H1 (cell line): Measurements from ENCODE around the gene PTMS. TPM values are rescaled to one million over a fixed set of nuclear protein-coding genes. Genes with fewer than 3 reads are reported as not detected.

ENCODE experiments used
- CTCF ChIA-PET: fragments of 300-600 bp; sonication (Branson Sonifier 250); formaldehyde crosslinking; loops from one replicate; lab custom pipeline; 2021; ENCODE audit not compliant: partially characterized antibody; lab: Charles Lee
- POLR2A ChIA-PET: fragments of 300-600 bp; sonication (Branson Sonifier 250); formaldehyde crosslinking; loops from one replicate; lab custom pipeline; 2021; ENCODE audit warnings: inconsistent platforms; ENCODE audit not compliant: partially characterized antibody; lab: Charles Lee
- DNase-seq, 2 experiments: peaks; one replicate each; pipeline versions ENCODE4 v3.0.0 to v3.0.0-alpha.2; 2010 to 2022; ENCODE audit warnings: low spot score in 2 of 2, low read depth in 1 of 2, mixed read lengths in 1 of 2
- FAIRE-seq: peaks from 2 replicates; lab custom pipeline; 2011; peaks lifted over from hg19 to GRCh38; lab: Jason Lieb, UNC
- H2AFZ ChIP-seq: 2 replicates; pipeline ENCODE4 v1.8.1; 2012; ENCODE audit warnings: low read length, inconsistent platforms
- H2AK5ac ChIP-seq: 2 replicates; pipeline ENCODE4 v1.6.1; 2013; ENCODE audit warnings: low read depth, low read length
- H2BK120ac ChIP-seq: replicated peaks from 2 replicates; pipeline ENCODE3; 2013; ENCODE audit warnings: low read depth, low read length, inconsistent platforms
- H2BK12ac ChIP-seq: 2 replicates; pipeline ENCODE4 v1.6.1; 2013; ENCODE audit warnings: low read depth, low read length
- H2BK15ac ChIP-seq: 2 replicates; pipeline ENCODE4 v1.6.1; 2013; ENCODE audit warnings: low read length
- H2BK20ac ChIP-seq: 2 replicates; pipeline ENCODE4 v1.6.1; 2013; ENCODE audit warnings: low read length
- H2BK5ac ChIP-seq: 2 replicates; pipeline ENCODE4 v1.6.1; 2013; ENCODE audit warnings: low read depth, low read length
- H3K14ac ChIP-seq: 2 replicates; pipeline ENCODE4 v1.6.1; 2013; ENCODE audit warnings: inconsistent platforms; ENCODE audit not compliant: insufficient read length
- H3K18ac ChIP-seq: 2 replicates; pipeline ENCODE4 v1.6.1; 2013; ENCODE audit warnings: low read length; ENCODE audit errors: extremely low read depth
- H3K23ac ChIP-seq: 2 replicates; pipeline ENCODE4 v1.6.1; 2013; ENCODE audit warnings: inconsistent platforms; ENCODE audit not compliant: insufficient read length
- H3K23me2 ChIP-seq: 2 replicates; pipeline ENCODE4 v1.6.1; 2013; ENCODE audit warnings: low read depth, low read length
- H3K27ac ChIP-seq: 2 replicates; pipeline ENCODE4 v1.6.1; 2011; ENCODE audit warnings: low read depth, low read length, inconsistent platforms
- H3K27me3 ChIP-seq, 4 experiments: replicated peaks in 1 of 4; 1 replicate in 1 of 4; 2 replicates in 3 of 4; pipeline versions ENCODE4 v1.6.1 to v1.8.1; 2011 to 2013; ENCODE audit warnings: low read length in 3 of 4, mild to moderate bottlenecking in 3 of 4, inconsistent platforms in 2 of 4, mixed read lengths in 2 of 4, moderate library complexity in 1 of 4; ENCODE audit not compliant: control insufficient read depth in 3 of 4, insufficient read depth in 3 of 4; ENCODE audit errors: extremely low read depth in 1 of 4
- H3K36me3 ChIP-seq, 4 experiments: 2 replicates each; pipeline versions ENCODE4 v1.6.1 to v1.8.1; 2011 to 2013; ENCODE audit warnings: mild to moderate bottlenecking in 4 of 4, low read length in 3 of 4, moderate library complexity in 2 of 4, control low read depth in 1 of 4, inconsistent platforms in 1 of 4; ENCODE audit not compliant: insufficient read depth in 4 of 4, control insufficient read depth in 2 of 4
- H3K4ac ChIP-seq: replicated peaks from 2 replicates; pipeline ENCODE3; 2013; ENCODE audit warnings: low read length, low read depth, mixed read lengths, inconsistent platforms; ENCODE audit not compliant: insufficient read length
- H3K4me1 ChIP-seq, 4 experiments: replicated peaks in 1 of 4; 1 replicate in 1 of 4; 2 replicates in 3 of 4; pipeline versions ENCODE4 v1.6.1 to v1.8.1; 2011 to 2013; ENCODE audit warnings: low read length in 3 of 4, inconsistent platforms in 2 of 4, mixed read lengths in 1 of 4; ENCODE audit not compliant: insufficient read depth in 4 of 4, control insufficient read depth in 3 of 4
- H3K4me2 ChIP-seq, 2 experiments: 2 replicates each; pipeline versions ENCODE4 v1.6.1 to v1.8.1; 2011 to 2013; ENCODE audit warnings: low read depth in 2 of 2, low read length in 2 of 2, control low read depth in 1 of 2, inconsistent platforms in 1 of 2, mild to moderate bottlenecking in 1 of 2; ENCODE audit not compliant: insufficient read depth in 1 of 2
- H3K4me3 ChIP-seq, 4 experiments: fragments of 200-600, 300-600 bp in 1 of 4; sonication (generic), shearing (Covaris generic), sonication (Bioruptor Twin) in 1 of 4; 2 replicates each; pipeline versions ENCODE4 v1.5.1 to v1.8.1; 2011 to 2016; ENCODE audit warnings: low read length in 4 of 4, low read depth in 3 of 4, control low read depth in 2 of 4, inconsistent platforms in 2 of 4, mild to moderate bottlenecking in 2 of 4, mixed read lengths in 1 of 4, moderate library complexity in 1 of 4; ENCODE audit not compliant: insufficient read depth in 2 of 4; ENCODE audit errors: extremely low read depth in 1 of 4
- H3K56ac ChIP-seq: replicated peaks from 2 replicates; pipeline ENCODE3; 2013; ENCODE audit warnings: low read depth, mild to moderate bottlenecking, mixed read lengths, low read length, inconsistent platforms; ENCODE audit not compliant: insufficient read length
- H3K79me1 ChIP-seq: 2 replicates; pipeline ENCODE4 v1.6.1; 2013; ENCODE audit warnings: low read depth, low read length, control low read depth
- H3K79me2 ChIP-seq, 2 experiments: 2 replicates each; pipeline versions ENCODE4 v1.6.1 to v1.8.1; 2012 to 2013; ENCODE audit warnings: low read length in 2 of 2, mild to moderate bottlenecking in 2 of 2, inconsistent platforms in 1 of 2; ENCODE audit not compliant: insufficient read depth in 2 of 2, control insufficient read depth in 1 of 2
- H3K9ac ChIP-seq, 4 experiments: replicated peaks in 1 of 4; 1 replicate in 1 of 4; 2 replicates in 3 of 4; pipeline versions ENCODE4 v1.6.1 to v1.8.1; 2011 to 2013; ENCODE audit warnings: low read depth in 3 of 4, low read length in 3 of 4, control low read depth in 2 of 4, mild to moderate bottlenecking in 2 of 4, moderate library complexity in 2 of 4, inconsistent platforms in 1 of 4; ENCODE audit errors: extremely low read depth in 1 of 4
- H3K9me3 ChIP-seq, 2 experiments: 2 replicates each; pipeline versions ENCODE4 v1.6.1 to v1.8.1; 2012 to 2013; ENCODE audit warnings: mild to moderate bottlenecking in 2 of 2, moderate library complexity in 2 of 2, control low read depth in 1 of 2, inconsistent platforms in 1 of 2, low read depth in 1 of 2, low read length in 1 of 2, mixed read lengths in 1 of 2; ENCODE audit not compliant: insufficient read depth in 2 of 2
- H4K20me1 ChIP-seq, 2 experiments: replicated peaks in 1 of 2; 2 replicates each; pipeline versions ENCODE3 to v1.8.1; 2011 to 2013; ENCODE audit warnings: inconsistent platforms in 2 of 2, low read length in 2 of 2, mild to moderate bottlenecking in 1 of 2; ENCODE audit not compliant: insufficient read depth in 2 of 2, control insufficient read depth in 1 of 2
- H4K5ac ChIP-seq: 2 replicates; pipeline ENCODE4 v1.6.1; 2013; ENCODE audit warnings: low read length, low read depth, mixed read lengths, inconsistent platforms; ENCODE audit not compliant: insufficient read length
- H4K8ac ChIP-seq: 2 replicates; pipeline ENCODE4 v1.8.0; 2013; ENCODE audit warnings: mild to moderate bottlenecking, moderate library complexity, low read length, inconsistent platforms; ENCODE audit not compliant: insufficient read depth; ENCODE audit errors: extremely low read depth
- H4K91ac ChIP-seq: replicated peaks from 2 replicates; pipeline ENCODE3; 2013; ENCODE audit warnings: low read length, mixed read lengths, inconsistent platforms; ENCODE audit not compliant: insufficient read length
- JUN ChIP-seq: IDR thresholded peaks from 2 replicates; pipeline ENCODE4 v1.6.1; 2011; ENCODE audit warnings: low read depth, mild to moderate bottlenecking, improper control_type of control experiment, low read length
- NRF1 ChIP-seq: IDR thresholded peaks from 2 replicates; pipeline ENCODE4 v1.6.1; 2011; ENCODE audit warnings: mild to moderate bottlenecking, low read depth, low read length, improper control_type of control experiment
- RBBP5 ChIP-seq: IDR thresholded peaks from 2 replicates; pipeline ENCODE4 v1.7.1; 2012; ENCODE audit warnings: low read depth, mild to moderate bottlenecking, inconsistent platforms, low read length, moderate library complexity, borderline replicate concordance
- SIN3A ChIP-seq, 2 experiments: IDR thresholded peaks in 1 of 2; conservative IDR thresholded peaks in 1 of 2; 2 replicates each; pipeline ENCODE4 v1.6.1; 2011 to 2012; ENCODE audit warnings: low read length in 2 of 2, improper control_type of control experiment in 1 of 2, low read depth in 1 of 2, mild to moderate bottlenecking in 1 of 2
- SIRT6 ChIP-seq: IDR thresholded peaks from one replicate; pipeline ENCODE4 v1.7.1; 2012; ENCODE audit warnings: low read length, inconsistent platforms
- SUZ12 ChIP-seq: fragments of 200-600 bp; sonication (generic); IDR thresholded peaks from 2 replicates; pipeline ENCODE4 v1.6.1; 2012; ENCODE audit warnings: mild to moderate bottlenecking, inconsistent platforms, low read length, moderate library complexity, mixed read lengths
- TAF7 ChIP-seq: optimal IDR thresholded peaks from 2 replicates; pipeline ENCODE3; 2011; ENCODE audit warnings: low read depth, mild to moderate bottlenecking, inconsistent platforms, low read length, moderate library complexity, borderline replicate concordance
- WGBS, 2 experiments: shearing (Covaris generic) in 1 of 2; methylation state at CpG; one replicate each; pipeline versions ENCODE4 v1.1.6 to v1.1.7; 2013 to 2015; ENCODE audit warnings: low lambda C conversion rate in 2 of 2, mixed read lengths in 2 of 2, inconsistent platforms in 1 of 2, low coverage in 1 of 2, missing lambda C conversion rate in 1 of 2; ENCODE audit not compliant: insufficient replicate concordance in 2 of 2, insufficient coverage in 1 of 2, insufficient read length in 1 of 2; ENCODE audit errors: extremely low coverage in 1 of 2, missing lambda C conversion rate in 1 of 2; 5-methylcytosine and 5-hydroxymethylcytosine counted together
- polyA plus RNA-seq, 7 experiments: library from polyadenylated mRNA; depleted of rRNA in 3 of 7; stranded (reverse) in 5 of 7; unstranded in 2 of 7; fragments of >200 nt in 5 of 7; fragments of 200-250 nt in 2 of 7; gene quantifications; 1 replicate in 5 of 7; 2 replicates in 1 of 7; 4 replicates in 1 of 7; pipeline versions ENCODE4 v1.2.1 to v1.2.3, GENCODE V29; 2011 to 2013; ENCODE audit warnings: missing spikeins in 2 of 7, mixed read lengths in 2 of 7
- total RNA-seq: library from RNA; stranded (reverse); fragmentation: NEBNext Ultra II Directional; extraction: Animal tissue kit (Norgen Biotek cat#: 25700); gene quantifications from 2 replicates; pipeline ENCODE4 v1.2.1, GENCODE V29; 2021
- TF ChIP-seq, protein P1 (sequence below): IDR thresholded peaks from 2 replicates; pipeline ENCODE4 v1.6.1; 2011; ENCODE audit warnings: low read depth, mild to moderate bottlenecking, low read length; ENCODE audit not compliant: insufficient read depth

Gene PTMS
- total and polyA plus RNA-seq, 2 of the 8 experiments (the other 6 are each of a cell fraction or from before 2014, with no cell fraction given), result 444 to 553 TPM

DNA sequence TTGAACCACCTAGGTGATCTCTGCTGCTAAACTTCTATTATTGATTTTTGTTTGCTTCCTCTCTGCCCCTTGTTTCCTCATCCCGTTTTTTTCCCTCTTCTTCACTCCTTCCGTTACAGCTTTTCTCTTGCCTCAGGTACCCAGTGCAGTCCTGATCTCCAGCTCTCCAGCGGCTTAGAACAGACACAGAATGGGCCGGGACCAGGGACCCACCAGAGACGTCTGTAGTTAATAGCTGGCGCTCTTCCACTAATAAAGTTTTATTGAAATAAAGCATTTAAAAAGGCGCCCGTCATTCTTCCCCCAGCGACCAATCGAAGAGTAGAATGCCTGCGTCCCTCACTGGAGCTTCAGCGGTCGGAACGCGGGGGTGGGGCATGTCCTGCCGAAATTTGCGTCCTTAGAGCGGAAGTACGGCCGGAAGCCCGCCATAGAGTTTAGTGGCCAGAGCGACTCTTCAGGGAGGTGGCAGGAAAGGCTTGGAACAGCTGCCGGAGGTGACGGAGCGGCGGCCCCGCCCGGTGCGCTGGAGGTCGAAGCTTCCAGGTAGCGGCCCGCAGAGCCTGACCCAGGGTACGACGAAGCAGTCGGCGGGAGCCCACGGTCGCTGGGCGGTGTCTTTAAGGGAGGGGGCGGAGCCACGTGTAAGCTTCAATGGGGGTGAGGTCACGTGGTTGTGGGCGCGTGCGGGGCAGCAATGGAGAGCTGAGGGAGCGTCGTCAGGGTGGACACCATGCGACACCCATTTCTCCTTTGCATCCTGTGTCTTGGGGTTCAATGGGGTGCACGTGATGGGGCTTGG lies 42.4 kb upstream of the PTMS start, which contains the start of gene COPS7A:
TSS of gene COPS7A (plus strand) at position 440 of the 802 bp plus-strand sequence. CDS start 611 bp downstream, outside the sequence.
- Histone ChIP-seq H3K36me3 (peaks cover 0 to 7% (median 6%) of the 10 kb centered on the region in 4 experiments; a peak in 5 of 8 replicates), H3K4me1 (peaks cover 0 to 2% (median under 1%) of the 10 kb centered on the region in 4 experiments; a peak in 3 of 7 replicates), H3K9ac (peak within 1 kb of the TSS; percentile 8 to 94 (median 74)), H3K27ac (no peak within 1 kb of the TSS; the same call in 1 of the 2 replicates), H3K4ac (peak within 1 kb of the TSS; percentile 91), H2BK20ac (no peak within 1 kb of the TSS), H3K9me3 (no peaks in the 10 kb centered on the region), H3K27me3 (no peaks in the 10 kb centered on the region; a peak in 2 of 7 replicates), H2AK5ac (no peak within 1 kb of the TSS), H3K4me2 (peak within 1 kb of the TSS; percentile 79 to 97), H3K14ac (no peak within 1 kb of the TSS), H3K23ac (no peak within 1 kb of the TSS), H2BK5ac (peak within 1 kb of the TSS; percentile 41), H4K8ac (peak within 1 kb of the TSS; percentile 90; the same call in 1 of the 2 replicates), H3K18ac (peak within 1 kb of the TSS; percentile 9), H2BK15ac (0 out of 2 replicates have a peak within 1 kb of the TSS, but pooled peaks have one; percentile 67), H3K79me1 (no peaks in the 10 kb centered on the region; the same call in 1 of the 2 replicates), H4K20me1 (no peaks in the 10 kb centered on the region), H4K91ac (peak within 1 kb of the TSS; percentile 88), H4K5ac (peak within 1 kb of the TSS; percentile 91), H2BK12ac (0 out of 2 replicates have a peak within 1 kb of the TSS, but pooled peaks have one; percentile 11), H3K4me3 (peak within 1 kb of the TSS; percentile 58 to 91 (median 78)), H3K79me2 (peaks cover 0 to 3% of the 10 kb centered on the region in 2 experiments; a peak in 1 of 4 replicates), H3K56ac (peak within 1 kb of the TSS; percentile 73), H3K23me2 (peaks cover 8% of the 10 kb centered on the region), H2AFZ (peak within 1 kb of the TSS; percentile 47; the same call in 1 of the 2 replicates), H2BK120ac (no peak within 1 kb of the TSS)
- 2% methylated on average over 47 of the region's 49 CpGs; no CpG with 5 or more reads in 1 of the 2 experiments for WGBS, 2 experiments
- DNase-seq (peak; percentile 95 to 98), FAIRE-seq (peak; percentile 75)
- POLR2A ChIA-PET, result interaction anchor here (0.6 to 4.8 kb wide), 20 partner anchors 9 to 221 kb away, joined by 3 to 25 read pairs (median 4); partner anchors contain the start of genes C12orf57, CDCA3, GAPDH and GPR162
- CTCF ChIA-PET, result interaction anchor here (0.6 to 3.9 kb wide), 19 partner anchors 9 to 210 kb away, joined by 3 to 20 read pairs (median 4); partner anchors contain the start of genes MLF2 and ZNF384
- peak in 1 of 2 experiments; percentile 83; a peak in 1 of 4 replicates for TF ChIP-seq SIN3A (conservative IDR thresholded peaks at IDR 0.05 in 1 of 2, IDR thresholded peaks at IDR 0.05 in 1 of 2; ENCODE audit: low read depth in 1 of 2, low read length in 2 of 2)
- no peak for TF ChIP-seq SIRT6
- no peak for TF ChIP-seq JUN
- no peak for TF ChIP-seq TAF7
- TF ChIP-seq, protein P1, sequence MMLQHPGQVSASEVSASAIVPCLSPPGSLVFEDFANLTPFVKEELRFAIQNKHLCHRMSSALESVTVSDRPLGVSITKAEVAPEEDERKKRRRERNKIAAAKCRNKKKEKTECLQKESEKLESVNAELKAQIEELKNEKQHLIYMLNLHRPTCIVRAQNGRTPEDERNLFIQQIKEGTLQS, result peak; percentile 64; the same call in 1 of the 2 replicates
- TF ChIP-seq RBBP5, result peak; percentile 39; the same call in 1 of the 2 replicates
- TF ChIP-seq SUZ12, result no peak
- no peak for TF ChIP-seq NRF1
